Measurements from ENCODE around the gene PLPPR4. TPM values are rescaled to one million over a fixed set of nuclear protein-coding genes. Genes with fewer than 3 reads are reported as not detected.
A peak's percentile ranks its signal among the peaks of the same experiment; 100 is the strongest.

Gene PLPPR4, protein sequence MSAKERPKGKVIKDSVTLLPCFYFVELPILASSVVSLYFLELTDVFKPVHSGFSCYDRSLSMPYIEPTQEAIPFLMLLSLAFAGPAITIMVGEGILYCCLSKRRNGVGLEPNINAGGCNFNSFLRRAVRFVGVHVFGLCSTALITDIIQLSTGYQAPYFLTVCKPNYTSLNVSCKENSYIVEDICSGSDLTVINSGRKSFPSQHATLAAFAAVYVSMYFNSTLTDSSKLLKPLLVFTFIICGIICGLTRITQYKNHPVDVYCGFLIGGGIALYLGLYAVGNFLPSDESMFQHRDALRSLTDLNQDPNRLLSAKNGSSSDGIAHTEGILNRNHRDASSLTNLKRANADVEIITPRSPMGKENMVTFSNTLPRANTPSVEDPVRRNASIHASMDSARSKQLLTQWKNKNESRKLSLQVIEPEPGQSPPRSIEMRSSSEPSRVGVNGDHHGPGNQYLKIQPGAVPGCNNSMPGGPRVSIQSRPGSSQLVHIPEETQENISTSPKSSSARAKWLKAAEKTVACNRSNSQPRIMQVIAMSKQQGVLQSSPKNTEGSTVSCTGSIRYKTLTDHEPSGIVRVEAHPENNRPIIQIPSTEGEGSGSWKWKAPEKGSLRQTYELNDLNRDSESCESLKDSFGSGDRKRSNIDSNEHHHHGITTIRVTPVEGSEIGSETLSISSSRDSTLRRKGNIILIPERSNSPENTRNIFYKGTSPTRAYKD
- total RNA-seq, result 1 to 10 TPM in 2 of 4 donors, under 1 TPM in 2; 0.42 to 1.4 (median 1.0) TPM

DNA sequence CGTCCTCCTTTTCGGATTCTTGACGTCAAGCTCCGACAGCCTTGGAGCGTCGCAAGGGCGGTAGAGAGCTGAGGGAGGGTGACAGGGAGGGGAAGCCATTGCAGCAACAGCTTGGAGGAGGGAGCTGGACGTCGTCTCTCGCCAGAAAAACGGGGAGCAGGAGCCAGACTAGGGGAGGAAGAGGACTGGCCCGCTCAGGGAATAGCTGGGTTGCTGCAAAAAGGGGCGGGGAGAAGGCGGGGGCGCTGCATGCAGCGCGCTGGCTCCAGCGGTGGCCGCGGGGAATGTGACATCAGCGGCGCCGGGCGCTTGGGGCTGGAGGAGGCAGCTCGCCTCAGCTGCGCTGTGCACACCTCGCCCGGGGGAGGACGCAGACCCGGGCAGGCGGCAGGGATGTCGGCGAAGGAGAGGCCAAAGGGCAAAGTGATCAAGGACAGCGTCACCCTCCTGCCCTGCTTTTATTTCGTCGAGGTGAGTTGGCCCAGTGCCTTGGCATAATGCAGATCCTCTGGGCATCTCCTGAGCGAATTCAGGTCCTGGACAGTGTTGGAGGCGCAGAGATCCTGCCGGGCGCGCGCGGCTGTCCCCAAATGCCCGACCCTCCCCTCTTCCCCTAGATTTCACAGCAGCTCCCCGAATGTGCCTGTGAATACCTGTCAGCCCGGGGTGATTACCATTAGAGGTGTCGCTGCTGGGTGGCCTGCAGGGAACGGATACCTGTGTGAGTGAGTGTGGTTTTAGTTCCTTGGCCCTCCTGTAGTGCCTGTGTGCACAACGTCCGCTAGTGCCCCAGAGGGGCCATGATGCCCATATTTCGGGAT lies at the start of gene PLPPR4:
TSS of gene PLPPR4 (plus strand) at position 292 of the 821 bp plus-strand sequence. CDS start at position 394, 102 bp downstream.
- no peak for DNase-seq (ENCODE audit: extremely low spot score)
- intact Hi-C loops (cut with DNase I), result no loop called here
- H3K9me3 ChIP-seq, result no peaks in the 10 kb centered on the region
- H3K4me3 ChIP-seq, result peak within 1 kb of the TSS; percentile 51 to 63 (median 52)
- H3K4me1 ChIP-seq, result peaks cover 4 to 13% (median 11%) of the 10 kb centered on the region in 4 donors
- 3% methylated on average over 29 of the region's 51 CpGs for whole genome bisulfite sequencing
- TF ChIP-seq, protein P1, sequence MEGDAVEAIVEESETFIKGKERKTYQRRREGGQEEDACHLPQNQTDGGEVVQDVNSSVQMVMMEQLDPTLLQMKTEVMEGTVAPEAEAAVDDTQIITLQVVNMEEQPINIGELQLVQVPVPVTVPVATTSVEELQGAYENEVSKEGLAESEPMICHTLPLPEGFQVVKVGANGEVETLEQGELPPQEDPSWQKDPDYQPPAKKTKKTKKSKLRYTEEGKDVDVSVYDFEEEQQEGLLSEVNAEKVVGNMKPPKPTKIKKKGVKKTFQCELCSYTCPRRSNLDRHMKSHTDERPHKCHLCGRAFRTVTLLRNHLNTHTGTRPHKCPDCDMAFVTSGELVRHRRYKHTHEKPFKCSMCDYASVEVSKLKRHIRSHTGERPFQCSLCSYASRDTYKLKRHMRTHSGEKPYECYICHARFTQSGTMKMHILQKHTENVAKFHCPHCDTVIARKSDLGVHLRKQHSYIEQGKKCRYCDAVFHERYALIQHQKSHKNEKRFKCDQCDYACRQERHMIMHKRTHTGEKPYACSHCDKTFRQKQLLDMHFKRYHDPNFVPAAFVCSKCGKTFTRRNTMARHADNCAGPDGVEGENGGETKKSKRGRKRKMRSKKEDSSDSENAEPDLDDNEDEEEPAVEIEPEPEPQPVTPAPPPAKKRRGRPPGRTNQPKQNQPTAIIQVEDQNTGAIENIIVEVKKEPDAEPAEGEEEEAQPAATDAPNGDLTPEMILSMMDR (IDR thresholded peaks at IDR 0.05), result no peak
- TF ChIP-seq POLR2AphosphoS5 (IDR thresholded peaks at IDR 0.05) (no peak), EP300 (IDR thresholded peaks at IDR 0.05) (no peak), POLR2A (IDR thresholded peaks at IDR 0.05; ENCODE audit: low read depth) (no peak)
- no peaks in the 10 kb centered on the region for H3K36me3 ChIP-seq
- H3K27ac ChIP-seq (replicated peaks in 1 of 4), result no peak within 1 kb of the TSS
- H3K27me3 ChIP-seq, result peaks cover 0 to 27% (median 3%) of the 10 kb centered on the region in 4 donors

DNA sequence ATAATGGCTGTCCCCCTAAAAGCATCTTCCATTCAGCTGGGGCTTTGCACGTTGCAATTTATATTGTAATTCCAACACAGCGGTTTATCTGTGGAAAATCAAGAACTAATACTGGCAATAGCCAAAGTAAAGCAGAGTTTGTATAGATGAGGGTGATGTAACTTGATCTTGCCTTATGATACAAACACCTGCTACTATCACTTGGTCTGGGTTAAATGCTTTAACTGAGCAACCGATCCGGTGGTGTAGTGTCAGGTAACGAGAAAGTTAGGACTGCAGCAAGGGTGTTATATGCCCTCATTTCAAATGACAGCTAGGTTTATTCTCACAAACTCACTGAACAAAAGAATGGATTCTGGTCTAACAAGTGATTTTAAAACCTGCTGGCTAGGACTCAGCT lies 47.3 kb upstream of the PLPPR4 start:
- no peak for TF ChIP-seq POLR2A (IDR thresholded peaks at IDR 0.05; ENCODE audit: low read depth)
- TF ChIP-seq, protein P1 (IDR thresholded peaks at IDR 0.05), result no peak
- no peak for TF ChIP-seq POLR2AphosphoS5 (IDR thresholded peaks at IDR 0.05)
- no peak for TF ChIP-seq EP300 (IDR thresholded peaks at IDR 0.05)
- H3K27ac ChIP-seq (replicated peaks in 1 of 4), result no peak overlapping the region
- no peaks in the 10 kb centered on the region for H3K4me1 ChIP-seq
- no peaks in the 10 kb centered on the region for H3K9me3 ChIP-seq
- no peak overlapping the region for H3K4me3 ChIP-seq
- no peaks in the 10 kb centered on the region for H3K27me3 ChIP-seq
- DNase-seq (ENCODE audit: extremely low spot score), result no peak
- intact Hi-C loops (cut with DNase I), result no loop called here
- no peaks in the 10 kb centered on the region for H3K36me3 ChIP-seq
- WGBS, result 78% methylated on average over 5 of the region's 5 CpGs

DNA sequence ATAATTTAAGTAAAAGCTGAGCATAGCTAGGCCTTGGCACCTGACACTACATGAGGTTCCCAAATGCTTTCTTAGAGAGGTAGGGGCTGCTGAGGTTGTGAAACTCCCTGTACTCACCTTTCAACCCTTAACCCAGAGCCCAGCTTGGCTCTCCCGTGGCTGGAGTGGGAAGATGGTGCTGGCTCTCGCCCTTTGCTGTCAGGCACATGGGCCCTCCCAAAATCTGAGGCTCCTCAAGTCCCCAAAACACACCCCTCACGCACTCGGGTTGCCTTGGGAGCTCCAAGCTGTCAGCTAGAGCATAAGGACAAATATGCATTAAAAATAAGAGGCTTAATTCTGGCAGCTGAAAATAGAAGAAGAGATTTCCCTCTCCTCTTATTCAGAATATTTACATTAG lies 46.7 kb upstream of the PLPPR4 start:
- no peak for DNase-seq (ENCODE audit: extremely low spot score)
- Histone ChIP-seq H3K4me1 (no peaks in the 10 kb centered on the region), H3K27me3 (no peaks in the 10 kb centered on the region), H3K36me3 (no peaks in the 10 kb centered on the region), H3K27ac (replicated peaks in 1 of 4) (no peak overlapping the region), H3K9me3 (no peaks in the 10 kb centered on the region), H3K4me3 (no peak overlapping the region)
- 39% methylated on average over 4 of the region's 4 CpGs for WGBS
- TF ChIP-seq, protein P1 (IDR thresholded peaks at IDR 0.05), result no peak
- TF ChIP-seq POLR2A (IDR thresholded peaks at IDR 0.05; ENCODE audit: low read depth) (no peak), EP300 (IDR thresholded peaks at IDR 0.05) (no peak), POLR2AphosphoS5 (IDR thresholded peaks at IDR 0.05) (no peak)
- intact Hi-C loops (cut with DNase I), result no loop called here

DNA sequence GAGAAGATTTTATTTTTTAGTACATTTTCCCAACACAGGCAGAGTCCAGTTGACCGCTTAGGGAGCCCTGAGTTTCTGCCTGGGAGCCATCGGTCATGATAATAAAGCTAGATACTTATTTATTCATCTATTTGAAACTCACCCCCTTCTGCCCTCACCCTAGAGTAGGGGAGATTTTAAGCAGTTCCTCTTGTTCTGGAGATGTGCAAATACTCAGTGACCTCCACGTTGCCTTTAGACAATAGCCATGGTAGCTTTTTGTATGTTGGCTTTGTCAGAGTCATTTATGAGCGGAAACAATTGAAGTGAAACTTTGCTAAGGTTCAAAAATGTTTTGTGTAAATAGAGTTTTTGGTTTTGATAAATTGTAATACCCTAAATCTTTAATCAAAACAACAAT lies 45.7 kb upstream of the PLPPR4 start:
- no peaks in the 10 kb centered on the region for H3K9me3 ChIP-seq
- no peak for DNase-seq (ENCODE audit: extremely low spot score)
- TF ChIP-seq EP300 (IDR thresholded peaks at IDR 0.05) (no peak), POLR2A (IDR thresholded peaks at IDR 0.05; ENCODE audit: low read depth) (no peak), POLR2AphosphoS5 (IDR thresholded peaks at IDR 0.05) (no peak)
- TF ChIP-seq, protein P1 (IDR thresholded peaks at IDR 0.05), result no peak
- no peaks in the 10 kb centered on the region for H3K27me3 ChIP-seq
- intact Hi-C loops (cut with DNase I), result no loop called here
- H3K36me3 ChIP-seq, result no peaks in the 10 kb centered on the region
- no peak overlapping the region for H3K4me3 ChIP-seq
- 88% methylated on average over 4 of the region's 4 CpGs for WGBS
- no peak overlapping the region for H3K27ac ChIP-seq (replicated peaks in 1 of 4)
- H3K4me1 ChIP-seq, result no peaks in the 10 kb centered on the region
